Measurements from ENCODE around the gene CHMP6. TPM values are rescaled to one million over a fixed set of nuclear protein-coding genes. Genes with fewer than 3 reads are reported as not detected.
A peak's percentile ranks its signal among the peaks of the same experiment; 100 is the strongest.

The CHMP6 gene
- total RNA-seq, 2 donors from 2014 or later = 11.2 to 12.2 TPM

DNA sequence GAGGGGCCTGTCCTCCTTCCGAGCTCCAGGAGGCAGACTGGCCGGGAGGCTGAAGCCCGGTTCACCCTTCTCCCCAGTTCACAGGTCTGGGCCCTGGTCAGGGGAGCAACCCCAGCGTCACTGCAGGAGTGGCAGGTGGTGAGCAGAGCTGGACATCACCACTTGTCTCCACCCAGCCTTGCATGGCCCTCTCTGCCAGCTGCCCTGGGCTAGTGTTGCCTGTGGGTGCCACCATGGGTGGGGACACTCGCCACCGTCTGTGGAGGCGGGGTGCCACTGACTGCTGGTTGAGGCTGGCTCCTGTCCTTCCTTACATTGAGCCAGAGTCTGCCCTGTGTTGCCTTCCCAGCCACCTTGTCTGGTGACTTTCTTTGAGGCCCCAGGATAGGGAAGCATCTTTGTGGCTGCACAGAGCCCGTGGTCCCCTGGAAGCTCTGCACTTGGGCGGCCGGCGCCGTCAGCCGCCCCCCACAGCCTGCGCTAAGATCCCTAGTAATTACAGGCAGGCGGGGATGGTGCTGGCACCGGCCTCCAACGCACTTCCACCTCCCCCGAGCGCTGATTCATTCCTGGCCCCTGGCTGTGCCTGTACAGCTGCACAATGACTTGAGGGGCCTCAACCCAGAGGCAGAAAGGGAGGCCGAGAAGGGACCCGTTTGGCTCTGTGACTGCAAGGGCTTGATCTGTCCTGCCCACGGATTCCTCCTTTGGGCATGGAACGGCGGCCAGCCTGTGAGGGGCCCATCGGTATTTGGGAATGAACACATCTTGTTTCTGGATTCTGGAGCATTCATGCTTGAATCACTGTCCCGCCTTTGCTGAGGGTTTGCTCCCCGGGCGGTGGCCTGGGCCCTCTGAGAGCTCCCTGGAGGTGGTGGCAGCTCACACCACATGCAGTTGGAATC lies 48.5 kb downstream of the CHMP6 start:
- H3K27me3 Mint-ChIP-seq (ENCODE audit: low read depth) = peaks cover 15% of the 10 kb centered on the region
- no peak overlapping the region for H3K4me3 Mint-ChIP-seq
- H3K27ac Mint-ChIP-seq = no peak overlapping the region
- H3K9me3 Mint-ChIP-seq = no peaks in the 10 kb centered on the region
- no peaks in the 10 kb centered on the region for H3K36me3 Mint-ChIP-seq (ENCODE audit: insufficient read depth in 2 of 2)
- ATAC-seq (replicated peaks in 1 of 2) (no peak), DNase-seq (no peak)
- H3K4me1 Mint-ChIP-seq (ENCODE audit: low read depth) = peaks cover 10% of the 10 kb centered on the region

DNA sequence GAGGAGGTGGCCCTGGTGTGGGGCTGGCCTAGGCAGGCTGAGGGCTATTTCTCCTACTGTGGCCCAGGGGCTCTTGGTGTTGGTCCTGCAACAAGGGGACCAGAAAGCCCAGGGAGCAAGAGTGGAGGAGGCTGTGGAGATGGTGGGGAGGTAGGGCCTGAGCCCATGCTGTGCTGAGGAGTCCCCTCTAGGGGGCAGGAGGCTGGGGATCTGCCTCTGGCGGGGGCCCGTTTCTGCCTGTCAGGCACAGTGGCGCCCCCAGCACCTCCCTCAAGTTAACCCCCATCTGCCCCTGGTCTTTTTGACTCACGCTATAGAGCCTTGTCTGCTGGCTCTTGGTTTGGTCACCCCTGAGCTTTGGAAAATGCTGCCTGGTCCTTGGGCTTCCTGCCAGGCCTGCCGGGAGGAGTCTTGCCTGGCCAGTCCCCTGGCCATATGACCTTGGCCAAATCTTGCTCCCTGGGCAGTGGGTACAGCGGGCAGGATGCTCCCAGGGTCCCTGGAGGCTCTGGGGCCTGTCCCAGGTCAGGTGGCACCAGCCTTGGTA lies 49.2 kb downstream of the CHMP6 start:
- ATAC-seq (replicated peaks in 1 of 2) (peak; percentile 59 to 60), DNase-seq (peak; percentile 36 to 53)
- Mint-ChIP-seq H3K4me3 (no peak overlapping the region), H3K4me1 (ENCODE audit: low read depth) (peaks cover 8% of the 10 kb centered on the region), H3K36me3 (ENCODE audit: insufficient read depth in 2 of 2) (no peaks in the 10 kb centered on the region), H3K9me3 (no peaks in the 10 kb centered on the region), H3K27me3 (ENCODE audit: low read depth) (peaks cover 13% of the 10 kb centered on the region), H3K27ac (no peak overlapping the region)

- H3K4me1 Mint-ChIP-seq (ENCODE audit: low read depth) = no peaks in the 10 kb centered on the region
- no peak overlapping the region for H3K4me3 Mint-ChIP-seq
- H3K27me3 Mint-ChIP-seq (ENCODE audit: low read depth) = no peaks in the 10 kb centered on the region
- DNase-seq (no peak), ATAC-seq (replicated peaks in 1 of 2) (no peak)
- H3K36me3 Mint-ChIP-seq (ENCODE audit: insufficient read depth in 2 of 2) = no peaks in the 10 kb centered on the region
- H3K27ac Mint-ChIP-seq = no peak overlapping the region
- H3K9me3 Mint-ChIP-seq = no peaks in the 10 kb centered on the region
Measured at GRCh38 chr17:81042606-81043005, 51.0 kb downstream of the CHMP6 start.

DNA sequence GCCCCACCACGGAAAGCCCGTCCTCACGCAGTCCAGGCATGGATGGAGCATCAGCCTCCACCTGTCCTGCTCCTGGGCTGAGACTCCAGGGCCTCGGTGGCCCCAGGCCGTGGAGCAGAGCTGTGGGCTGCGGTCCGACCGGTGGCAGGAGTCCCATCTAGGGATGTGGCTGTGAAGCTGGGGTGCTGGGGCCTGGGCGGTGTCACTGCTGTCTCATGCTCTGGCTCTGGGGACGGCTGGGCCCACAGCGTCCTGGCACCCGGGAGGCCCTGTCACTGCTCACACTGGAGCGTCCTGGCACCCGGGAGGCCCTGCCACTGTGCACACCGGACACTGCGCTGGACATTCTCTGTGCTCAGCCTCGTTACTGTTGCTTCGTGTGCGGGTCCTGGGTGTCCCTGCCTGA lies 51.7 kb downstream of the CHMP6 start:
- Mint-ChIP-seq H3K4me1 (ENCODE audit: low read depth) (no peaks in the 10 kb centered on the region), H3K27me3 (ENCODE audit: low read depth) (no peaks in the 10 kb centered on the region), H3K36me3 (ENCODE audit: insufficient read depth in 2 of 2) (no peaks in the 10 kb centered on the region), H3K4me3 (no peak overlapping the region), H3K27ac (no peak overlapping the region), H3K9me3 (no peaks in the 10 kb centered on the region)
- ATAC-seq (replicated peaks in 1 of 2) (no peak), DNase-seq (no peak)

- ATAC-seq (replicated peaks in 1 of 2) (no peak), DNase-seq (no peak)
- H3K27ac Mint-ChIP-seq = no peak overlapping the region
- peaks cover under 1% of the 10 kb centered on the region for H3K4me1 Mint-ChIP-seq (ENCODE audit: low read depth)
- H3K4me3 Mint-ChIP-seq = no peak overlapping the region
- H3K27me3 Mint-ChIP-seq (ENCODE audit: low read depth) = no peaks in the 10 kb centered on the region
- no peaks in the 10 kb centered on the region for H3K36me3 Mint-ChIP-seq (ENCODE audit: insufficient read depth in 2 of 2)
- no peaks in the 10 kb centered on the region for H3K9me3 Mint-ChIP-seq
Measured at GRCh38 chr17:81043725-81044427, 52.2 kb downstream of the CHMP6 start.

DNA sequence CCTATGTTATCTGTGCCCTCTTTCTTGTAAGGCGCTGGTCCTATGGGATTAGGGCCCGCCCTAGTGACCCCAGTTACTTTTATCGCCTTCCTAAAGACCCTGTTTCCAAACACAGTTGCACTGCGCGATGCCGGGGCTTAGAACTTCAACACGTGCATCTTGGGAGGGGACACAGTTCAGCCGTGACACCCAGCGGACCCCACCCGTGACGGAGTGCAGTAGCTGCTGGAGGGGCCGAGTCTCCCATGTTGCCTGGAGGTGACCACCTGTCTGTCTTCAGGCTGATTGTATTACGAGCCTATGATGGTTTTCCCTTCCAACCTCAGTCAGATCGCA lies 52.8 kb downstream of the CHMP6 start:
- Mint-ChIP-seq H3K27me3 (ENCODE audit: low read depth) (no peaks in the 10 kb centered on the region), H3K27ac (no peak overlapping the region), H3K9me3 (no peaks in the 10 kb centered on the region), H3K4me3 (no peak overlapping the region), H3K4me1 (ENCODE audit: low read depth) (peaks cover 5% of the 10 kb centered on the region), H3K36me3 (ENCODE audit: insufficient read depth in 2 of 2) (no peaks in the 10 kb centered on the region)
- no peak for DNase-seq
- ATAC-seq (replicated peaks in 1 of 2) = no peak

DNA sequence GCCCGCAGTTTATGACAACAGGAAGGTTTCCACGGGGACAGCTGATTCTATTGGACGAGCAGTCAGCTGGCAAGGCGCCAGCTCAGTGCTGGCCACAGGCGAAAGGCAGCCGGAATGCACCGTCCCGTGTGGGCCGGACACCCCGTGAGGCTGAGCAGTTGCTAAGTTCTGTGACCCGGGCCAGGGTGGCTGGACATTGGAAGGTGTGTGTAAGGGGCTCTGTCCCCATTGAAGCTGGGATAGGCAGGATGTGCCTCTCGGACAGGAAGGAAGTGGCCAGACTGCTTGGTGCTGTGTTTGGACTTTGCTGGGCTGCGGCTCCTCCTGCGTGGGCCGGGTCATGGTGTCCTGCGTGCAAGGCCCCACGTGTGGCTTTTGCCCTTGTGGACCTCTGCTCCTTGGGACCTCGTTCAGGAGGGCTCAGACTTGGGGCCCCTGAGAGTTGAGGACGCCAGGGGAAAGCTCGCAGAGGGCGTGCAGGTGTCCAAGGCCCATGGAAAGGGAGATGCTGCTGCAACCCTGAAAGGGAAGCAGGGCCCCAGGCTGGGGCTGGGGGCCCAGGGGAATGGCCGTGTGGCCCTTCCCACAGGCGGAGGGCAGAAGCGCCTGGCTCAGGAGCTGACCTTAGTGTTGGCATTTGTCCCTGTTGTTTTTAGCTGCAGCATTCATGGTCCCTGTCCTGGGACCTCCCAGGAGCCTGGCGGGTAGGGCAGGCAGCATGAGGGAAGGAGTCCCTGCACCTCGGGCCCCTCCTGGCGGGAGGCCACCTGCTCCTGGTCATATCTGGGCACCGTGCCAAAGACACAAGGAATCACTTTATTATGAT lies 53.3 kb downstream of the CHMP6 start:
- no peak overlapping the region for H3K4me3 Mint-ChIP-seq
- no peaks in the 10 kb centered on the region for H3K36me3 Mint-ChIP-seq (ENCODE audit: insufficient read depth in 2 of 2)
- ATAC-seq (replicated peaks in 1 of 2) = no peak
- H3K27ac Mint-ChIP-seq = no peak overlapping the region
- H3K4me1 Mint-ChIP-seq (ENCODE audit: low read depth) = peaks cover 11% of the 10 kb centered on the region
- DNase-seq = no peak
- no peaks in the 10 kb centered on the region for H3K27me3 Mint-ChIP-seq (ENCODE audit: low read depth)
- no peaks in the 10 kb centered on the region for H3K9me3 Mint-ChIP-seq

DNA sequence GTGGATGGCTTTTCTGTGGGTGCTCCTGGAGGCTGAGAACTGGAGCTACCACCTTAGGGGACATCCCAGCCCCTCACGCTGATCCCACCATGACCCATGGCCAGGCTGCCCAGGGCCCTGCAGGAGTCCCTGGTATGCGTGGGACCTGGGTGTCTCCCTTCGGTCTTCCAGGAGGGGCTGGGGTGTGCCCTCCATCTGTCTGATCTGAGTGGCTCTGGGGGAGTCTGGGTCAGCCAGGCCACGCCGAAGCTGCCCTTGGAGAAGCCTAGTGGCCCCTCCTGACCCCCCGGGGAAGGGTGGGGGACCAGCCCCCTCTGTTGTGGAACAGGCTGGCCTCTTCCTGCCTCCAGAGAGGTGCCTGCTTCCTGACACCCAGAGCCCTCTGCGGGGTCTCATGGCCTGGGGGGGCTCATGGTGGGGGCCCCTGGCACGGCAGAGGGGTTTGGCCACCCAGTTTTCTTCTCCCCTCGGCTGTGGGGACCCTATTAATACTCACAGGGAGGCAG lies 54.0 kb downstream of the CHMP6 start:
- Mint-ChIP-seq H3K4me3 (no peak overlapping the region), H3K4me1 (ENCODE audit: low read depth) (peaks cover 12% of the 10 kb centered on the region), H3K27me3 (ENCODE audit: low read depth) (no peaks in the 10 kb centered on the region), H3K27ac (no peak overlapping the region), H3K36me3 (ENCODE audit: insufficient read depth in 2 of 2) (no peaks in the 10 kb centered on the region), H3K9me3 (no peaks in the 10 kb centered on the region)
- ATAC-seq (replicated peaks in 1 of 2) = no peak
- no peak for DNase-seq

- no peaks in the 10 kb centered on the region for H3K9me3 Mint-ChIP-seq
- no peaks in the 10 kb centered on the region for H3K36me3 Mint-ChIP-seq (ENCODE audit: insufficient read depth in 2 of 2)
- DNase-seq (no peak), ATAC-seq (replicated peaks in 1 of 2) (no peak)
- H3K27me3 Mint-ChIP-seq (ENCODE audit: low read depth) = no peaks in the 10 kb centered on the region
- H3K27ac Mint-ChIP-seq = no peak overlapping the region
- peaks cover 12% of the 10 kb centered on the region for H3K4me1 Mint-ChIP-seq (ENCODE audit: low read depth)
- H3K4me3 Mint-ChIP-seq = no peak overlapping the region
Measured at GRCh38 chr17:81046132-81046769, 54.6 kb downstream of the CHMP6 start.

DNA sequence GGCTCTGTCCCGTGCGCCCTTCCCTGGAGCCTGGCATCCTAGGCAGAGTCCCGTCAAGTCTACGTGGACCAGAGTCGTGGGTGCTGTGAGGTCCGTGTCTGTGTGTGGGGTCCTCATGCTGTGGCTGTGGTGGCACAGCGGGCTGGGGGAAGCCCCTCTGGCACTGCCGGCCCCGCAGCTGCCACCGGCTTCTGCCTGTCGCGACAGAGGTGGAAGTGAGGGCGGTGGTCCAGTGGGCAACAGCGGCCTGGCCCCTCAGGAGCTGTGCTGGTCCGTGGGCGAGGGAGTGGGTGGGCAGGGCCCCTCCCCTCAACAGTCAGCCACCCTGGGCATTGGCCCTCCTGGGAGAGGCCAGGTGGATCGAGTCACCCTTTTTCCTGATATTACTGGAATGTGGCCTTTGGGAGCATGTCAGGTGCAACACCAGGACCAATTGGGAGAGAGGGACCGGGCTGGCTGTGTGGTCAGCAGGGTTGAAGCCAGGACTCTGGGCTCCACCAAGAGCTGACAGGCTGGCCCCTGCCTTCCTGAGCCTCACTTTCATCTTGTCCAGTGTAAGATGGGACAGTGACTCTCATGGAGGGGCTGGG lies 55.2 kb downstream of the CHMP6 start:
- Mint-ChIP-seq H3K36me3 (ENCODE audit: insufficient read depth in 2 of 2) (no peaks in the 10 kb centered on the region), H3K4me3 (no peak overlapping the region), H3K4me1 (ENCODE audit: low read depth) (peaks cover 12% of the 10 kb centered on the region), H3K9me3 (no peaks in the 10 kb centered on the region), H3K27ac (no peak overlapping the region), H3K27me3 (ENCODE audit: low read depth) (no peaks in the 10 kb centered on the region)
- DNase-seq = no peak
- no peak for ATAC-seq (replicated peaks in 1 of 2)

GRCh38 chr17:81048827-81049371 lies 57.3 kb downstream of the CHMP6 start:
- ATAC-seq (replicated peaks in 1 of 2) (peak in 1 of 2 donors; percentile 6), DNase-seq (no peak)
- H3K27me3 Mint-ChIP-seq (ENCODE audit: low read depth) = no peaks in the 10 kb centered on the region
- H3K4me3 Mint-ChIP-seq = peak overlapping the region; percentile 41 to 53
- no peaks in the 10 kb centered on the region for H3K36me3 Mint-ChIP-seq (ENCODE audit: insufficient read depth in 2 of 2)
- H3K4me1 Mint-ChIP-seq (ENCODE audit: low read depth) = peaks cover 12% of the 10 kb centered on the region
- H3K9me3 Mint-ChIP-seq = no peaks in the 10 kb centered on the region
- H3K27ac Mint-ChIP-seq = no peak overlapping the region

DNA sequence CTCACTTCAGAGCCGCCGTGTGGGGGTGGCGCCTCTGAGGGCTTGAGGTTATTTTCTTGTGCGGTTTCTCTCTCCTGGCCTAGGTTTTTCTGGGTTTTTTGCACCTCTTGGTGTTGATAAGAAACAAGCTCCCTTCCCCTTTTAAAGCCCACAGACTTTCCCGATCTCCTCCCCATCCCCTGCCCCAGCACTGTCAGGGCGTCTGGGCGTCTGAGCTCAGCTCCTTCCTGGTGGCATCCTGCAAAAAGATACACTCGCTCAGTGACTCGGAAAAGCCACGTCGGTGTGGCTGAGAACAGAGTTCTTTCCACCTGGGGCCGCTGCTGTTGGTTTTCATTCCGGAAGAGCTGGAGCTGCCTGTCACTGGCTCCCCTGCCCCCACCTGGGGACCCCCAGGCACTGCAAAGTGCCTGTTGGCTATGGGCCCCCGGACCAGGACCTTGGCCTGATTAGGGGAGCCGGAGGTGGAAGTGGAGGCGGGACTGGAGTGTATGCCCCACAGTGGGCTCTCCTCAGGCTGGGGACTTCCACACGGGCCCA lies 57.8 kb downstream of the CHMP6 start:
- no peak overlapping the region for H3K27ac Mint-ChIP-seq
- DNase-seq = no peak

More for the DNA sequence above, 57.8 kb downstream of the CHMP6 start:
- Mint-ChIP-seq H3K4me3 (peak overlapping the region; percentile 41 to 53), H3K27me3 (ENCODE audit: low read depth) (no peaks in the 10 kb centered on the region), H3K36me3 (ENCODE audit: insufficient read depth in 2 of 2) (no peaks in the 10 kb centered on the region), H3K4me1 (ENCODE audit: low read depth) (peaks cover 12% of the 10 kb centered on the region), H3K9me3 (no peaks in the 10 kb centered on the region)
- ATAC-seq (replicated peaks in 1 of 2) = peak; percentile 35 to 56
